Neutrophil (primary cell): ENCODE results near the gene ZNF782.
A peak's percentile ranks its signal among the peaks of the same experiment; 100 is the strongest.

Experiments
- H3K27ac ChIP-seq: fragments of 200-600 bp; sonication (generic); 2 replicates; pipeline ENCODE4 v1.5.1; 2016; ENCODE audit warnings: mild to moderate bottlenecking, moderate library complexity
- H3K27me3 ChIP-seq: fragments of 200-600 bp; sonication (generic); 2 replicates; pipeline ENCODE4 v1.6.0; 2016; ENCODE audit warnings: mild to moderate bottlenecking
- H3K36me3 ChIP-seq: fragments of 200-600 bp; sonication (generic); 2 replicates; pipeline ENCODE4 v1.5.1; 2017
- H3K4me1 ChIP-seq, 2 experiments: fragments of 200-600 bp in 1 of 2; sonication (generic) in 1 of 2; 1 replicate in 1 of 2; 2 replicates in 1 of 2; pipeline versions ENCODE4 v1.5.1 to v1.6.1; 2013 to 2016; ENCODE audit warnings: low read depth in 1 of 2, low read length in 1 of 2, mild to moderate bottlenecking in 1 of 2, moderate library complexity in 1 of 2; ENCODE audit not compliant: control insufficient read depth in 1 of 2, insufficient read depth in 1 of 2
- H3K4me3 ChIP-seq, 2 experiments: fragments of 200-600 bp in 1 of 2; sonication (generic) in 1 of 2; 1 replicate in 1 of 2; 2 replicates in 1 of 2; pipeline ENCODE4 v1.5.1; 2013 to 2016; ENCODE audit warnings: low read depth in 1 of 2, low read length in 1 of 2, mild to moderate bottlenecking in 1 of 2, moderate library complexity in 1 of 2
- H3K9me3 ChIP-seq: fragments of 200-600 bp; sonication (generic); 2 replicates; pipeline ENCODE4 v1.5.1; 2016
- CTCF ChIP-seq: fragments of 200-600 bp; sonication (generic); IDR thresholded peaks from 2 replicates; pipeline ENCODE4 v1.5.1; 2016; ENCODE audit warnings: antibody characterized with exemption

The ZNF782 gene

GRCh38 chr9:96858018-96858573, 3.8 kb upstream of the ZNF782 start:
- H3K36me3 ChIP-seq, result peaks cover 4% of the 10 kb centered on the region
- TF ChIP-seq CTCF, result no peak
- no peaks in the 10 kb centered on the region for H3K9me3 ChIP-seq
- no peak overlapping the region for H3K27ac ChIP-seq
- peaks cover 15 to 16% of the 10 kb centered on the region in 2 experiments for H3K4me1 ChIP-seq
- H3K4me3 ChIP-seq, result no peak overlapping the region
- peaks cover 19% of the 10 kb centered on the region for H3K27me3 ChIP-seq

GRCh38 chr9:96856363-96857286, 2.3 kb upstream of the ZNF782 start:
- no peaks in the 10 kb centered on the region for H3K9me3 ChIP-seq
- peak; percentile 95 for TF ChIP-seq CTCF
- peaks cover 19% of the 10 kb centered on the region for H3K27me3 ChIP-seq
- no peak overlapping the region for H3K4me3 ChIP-seq
- H3K36me3 ChIP-seq, result peaks cover 4% of the 10 kb centered on the region
- H3K27ac ChIP-seq, result no peak overlapping the region
- peaks cover 15 to 21% of the 10 kb centered on the region in 2 experiments for H3K4me1 ChIP-seq

GRCh38 chr9:96854651-96855273, 448 bp upstream of the ZNF782 start:
- no peak for TF ChIP-seq CTCF
- H3K27ac ChIP-seq, result no peak overlapping the region
- no peaks in the 10 kb centered on the region for H3K9me3 ChIP-seq
- H3K4me1 ChIP-seq, result peaks cover 15 to 21% of the 10 kb centered on the region in 2 experiments
- H3K36me3 ChIP-seq, result peaks cover 2% of the 10 kb centered on the region
- H3K27me3 ChIP-seq, result peaks cover 19% of the 10 kb centered on the region
- peak overlapping the region; percentile 77 to 97 for H3K4me3 ChIP-seq

GRCh38 chr9:96852676-96853075, 1.6 kb downstream of the ZNF782 start:
- H3K4me3 ChIP-seq, result no peak overlapping the region
- no peaks in the 10 kb centered on the region for H3K36me3 ChIP-seq
- H3K4me1 ChIP-seq, result peaks cover 15 to 21% of the 10 kb centered on the region in 2 experiments
- no peak overlapping the region for H3K27ac ChIP-seq
- H3K27me3 ChIP-seq, result peaks cover 19% of the 10 kb centered on the region
- no peak for TF ChIP-seq CTCF
- no peaks in the 10 kb centered on the region for H3K9me3 ChIP-seq

- Histone ChIP-seq H3K4me3 (no peak overlapping the region), H3K4me1 (no peaks in the 10 kb centered on the region), H3K27me3 (no peaks in the 10 kb centered on the region), H3K27ac (no peak overlapping the region), H3K9me3 (peaks cover 7% of the 10 kb centered on the region), H3K36me3 (peaks cover 5% of the 10 kb centered on the region)
- no peak for TF ChIP-seq CTCF
These were observed 10.3 kb downstream of the ZNF782 start for GRCh38 chr9:96844040-96844439.
